Epithelial cell of esophagus (primary cell): ENCODE data around the gene SNU13.
"Not testable (repeated sequence)": the region's sequence is repeated elsewhere in the genome, so short reads cannot be mapped to it uniquely, and the experiment has no call there.

Experiments
- DNase-seq: peaks from one replicate; pipeline ENCODE4 v3.0.0; 2010; ENCODE audit warnings: low read depth
- H3K4me3 ChIP-seq: 2 replicates; pipeline ENCODE4 v1.5.1; 2011; ENCODE audit warnings: mild to moderate bottlenecking, low read length, control low read depth
- TF ChIP-seq, protein P1 (sequence below): IDR thresholded peaks from 2 replicates; pipeline ENCODE4 v1.5.1; 2011; ENCODE audit warnings: low read depth, mild to moderate bottlenecking, low read length, control low read depth, inconsistent platforms; ENCODE audit not compliant: insufficient read depth; ENCODE audit errors: missing control alignments

SNU13 gene

DNA sequence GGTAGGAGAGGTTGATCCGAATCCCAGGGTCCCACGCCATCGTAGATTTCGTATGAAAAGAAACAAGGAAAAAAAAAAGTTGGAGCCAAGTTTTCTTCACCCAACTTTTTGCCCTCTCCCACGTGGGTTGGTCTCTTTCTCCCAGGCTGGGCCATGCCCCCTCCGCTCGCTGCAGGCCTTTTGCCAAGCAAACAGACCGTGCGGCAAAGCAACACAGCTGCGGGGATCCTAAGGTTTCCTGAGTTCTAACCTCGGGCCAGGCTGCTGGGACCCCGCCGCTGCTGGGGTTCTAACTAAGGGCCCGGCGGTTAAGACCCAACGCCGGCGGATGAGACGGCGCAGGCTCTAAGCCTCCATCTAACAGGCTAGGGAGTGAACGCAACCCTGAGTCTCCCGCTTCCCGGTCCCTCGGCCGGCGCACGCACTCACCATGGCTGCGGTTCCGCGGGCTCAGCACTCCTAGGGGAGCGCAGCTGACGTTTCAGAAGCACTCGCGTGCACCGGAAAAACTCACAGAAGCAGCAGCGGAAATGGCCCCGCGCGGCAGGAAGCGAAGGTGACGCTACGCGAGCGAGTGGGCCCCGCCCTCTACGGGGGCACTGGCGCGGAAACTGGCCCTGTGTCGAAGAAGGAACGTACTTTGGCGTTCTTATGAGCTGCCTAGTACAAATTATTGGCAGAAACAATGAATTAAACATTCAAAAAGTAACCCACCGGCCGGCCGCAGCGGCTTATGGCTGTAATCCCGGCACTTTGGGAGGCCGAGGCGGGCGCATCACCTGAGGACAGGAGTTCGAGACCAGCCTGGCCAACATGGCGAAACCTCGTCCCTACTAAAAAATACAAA is at the start of gene SNU13:
Gene SNU13 (minus strand): TSS at position 503 of the 847 bp plus-strand sequence. CDS start 71 bp downstream, at position 432.
- H3K4me3 ChIP-seq, result peak within 1 kb of the TSS; percentile 82
- DNase-seq, result peak; percentile 94
- TF ChIP-seq, protein P1, sequence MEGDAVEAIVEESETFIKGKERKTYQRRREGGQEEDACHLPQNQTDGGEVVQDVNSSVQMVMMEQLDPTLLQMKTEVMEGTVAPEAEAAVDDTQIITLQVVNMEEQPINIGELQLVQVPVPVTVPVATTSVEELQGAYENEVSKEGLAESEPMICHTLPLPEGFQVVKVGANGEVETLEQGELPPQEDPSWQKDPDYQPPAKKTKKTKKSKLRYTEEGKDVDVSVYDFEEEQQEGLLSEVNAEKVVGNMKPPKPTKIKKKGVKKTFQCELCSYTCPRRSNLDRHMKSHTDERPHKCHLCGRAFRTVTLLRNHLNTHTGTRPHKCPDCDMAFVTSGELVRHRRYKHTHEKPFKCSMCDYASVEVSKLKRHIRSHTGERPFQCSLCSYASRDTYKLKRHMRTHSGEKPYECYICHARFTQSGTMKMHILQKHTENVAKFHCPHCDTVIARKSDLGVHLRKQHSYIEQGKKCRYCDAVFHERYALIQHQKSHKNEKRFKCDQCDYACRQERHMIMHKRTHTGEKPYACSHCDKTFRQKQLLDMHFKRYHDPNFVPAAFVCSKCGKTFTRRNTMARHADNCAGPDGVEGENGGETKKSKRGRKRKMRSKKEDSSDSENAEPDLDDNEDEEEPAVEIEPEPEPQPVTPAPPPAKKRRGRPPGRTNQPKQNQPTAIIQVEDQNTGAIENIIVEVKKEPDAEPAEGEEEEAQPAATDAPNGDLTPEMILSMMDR, result no peak

DNA sequence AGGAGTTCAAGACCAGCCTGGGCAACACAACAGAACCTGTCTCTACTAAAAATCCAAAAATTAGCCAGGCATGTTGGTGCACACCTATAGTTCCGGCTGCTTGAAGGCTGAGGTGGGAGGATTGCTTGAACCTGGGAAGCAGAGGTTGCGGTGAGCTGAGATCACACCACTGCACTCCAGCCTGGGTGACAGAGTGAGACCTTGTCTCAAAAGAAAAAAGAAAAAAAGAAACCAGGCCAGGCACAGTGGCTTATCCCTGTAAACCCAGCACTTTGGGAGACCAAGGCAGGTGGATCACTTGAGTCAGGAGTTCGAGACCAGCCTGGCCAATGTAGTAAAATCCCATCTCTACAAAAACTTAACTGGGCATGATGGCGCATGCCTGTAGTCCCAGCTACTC is 44.6 kb upstream of the SNU13 start:
- DNase-seq, H3K4me3 ChIP-seq: not testable (repeated sequence)

DNA sequence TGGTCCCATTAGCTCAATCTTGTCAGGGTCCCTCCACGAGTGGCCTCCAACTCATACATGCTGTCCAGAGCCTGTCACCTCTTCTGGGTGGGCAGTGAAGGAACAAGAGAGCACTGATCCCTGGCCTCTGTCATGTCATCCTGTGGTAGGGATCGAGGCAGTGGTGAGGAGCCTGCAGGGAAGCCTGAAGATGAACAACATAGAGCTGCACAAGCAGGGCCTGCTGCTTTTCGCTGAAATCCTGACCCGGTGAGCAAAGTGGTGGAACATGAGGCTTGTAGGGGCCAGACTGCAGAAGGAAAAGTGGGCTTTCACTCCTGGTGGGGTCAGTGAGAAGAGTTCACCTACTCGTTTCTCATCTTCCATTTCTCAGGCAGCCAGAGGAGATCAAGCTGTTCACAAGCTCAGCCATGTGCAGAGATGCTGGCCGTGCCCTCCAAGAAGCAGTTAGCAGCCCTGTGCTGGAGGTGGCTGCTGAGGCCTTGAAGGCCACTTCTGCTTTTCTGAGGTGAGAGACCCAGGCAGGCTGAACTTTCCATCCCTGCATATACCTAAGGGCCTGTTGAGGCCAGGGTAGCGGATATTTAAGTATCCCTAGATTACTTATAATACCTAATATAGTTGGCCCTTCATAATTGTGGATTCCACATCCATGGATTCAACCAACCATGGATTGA is 43.6 kb upstream of the SNU13 start:
- TF ChIP-seq, protein P1, result no peak
- DNase-seq, result no peak
- H3K4me3 ChIP-seq, result no peak overlapping the region

DNA sequence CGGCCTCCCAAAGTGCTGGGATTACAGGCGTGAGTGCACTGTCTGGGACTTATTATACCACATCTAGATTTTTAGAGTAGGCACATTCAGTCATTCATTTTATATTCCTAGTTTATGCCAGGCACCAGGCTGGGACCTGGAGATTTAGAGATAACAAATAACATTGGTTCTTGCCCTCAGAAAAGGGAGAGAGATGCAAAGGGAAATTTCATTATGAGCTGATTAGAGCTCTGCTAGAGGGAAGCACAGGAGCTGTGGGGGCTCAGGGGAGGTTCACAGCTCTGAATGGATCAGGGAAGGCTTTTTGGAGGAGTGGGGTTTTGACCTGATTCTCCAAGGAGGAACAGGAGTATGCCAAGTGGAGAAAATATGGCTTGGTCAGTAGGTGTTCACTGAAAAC is 42.9 kb upstream of the SNU13 start:
- no peak for DNase-seq
- TF ChIP-seq, protein P1, result no peak
- no peak overlapping the region for H3K4me3 ChIP-seq

DNA sequence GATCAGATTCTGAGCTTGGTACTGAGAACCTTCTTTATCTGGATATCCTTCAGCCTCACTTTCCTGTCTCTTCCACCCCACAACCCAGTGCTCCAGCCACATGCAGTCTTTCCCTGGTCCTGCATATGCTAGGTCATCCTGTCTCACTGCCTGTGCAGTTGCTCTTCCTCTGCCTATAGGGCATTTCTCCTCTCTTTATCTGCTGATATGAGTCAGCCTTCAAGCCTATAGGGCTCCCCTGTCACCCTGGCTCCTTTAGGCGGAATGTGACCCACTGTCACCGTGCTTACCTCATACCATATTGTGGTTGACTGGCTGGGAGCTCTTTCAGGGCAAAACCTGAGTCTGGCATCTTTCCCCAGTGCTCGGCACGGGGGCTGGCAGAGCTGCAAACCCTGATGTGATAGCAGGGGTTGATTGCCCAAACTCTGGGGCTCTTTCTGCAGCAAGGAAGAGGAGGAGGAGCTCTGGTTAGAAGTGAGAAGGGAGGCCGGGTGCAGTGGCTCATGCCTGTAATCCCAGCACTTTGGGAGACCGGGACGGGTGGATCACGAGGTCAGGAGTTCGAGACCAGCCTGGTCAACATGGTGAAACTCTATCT is 36.9 kb upstream of the SNU13 start:
- TF ChIP-seq, protein P1, result no peak
- DNase-seq, result peak; percentile 15
- H3K4me3 ChIP-seq, result no peak overlapping the region

DNA sequence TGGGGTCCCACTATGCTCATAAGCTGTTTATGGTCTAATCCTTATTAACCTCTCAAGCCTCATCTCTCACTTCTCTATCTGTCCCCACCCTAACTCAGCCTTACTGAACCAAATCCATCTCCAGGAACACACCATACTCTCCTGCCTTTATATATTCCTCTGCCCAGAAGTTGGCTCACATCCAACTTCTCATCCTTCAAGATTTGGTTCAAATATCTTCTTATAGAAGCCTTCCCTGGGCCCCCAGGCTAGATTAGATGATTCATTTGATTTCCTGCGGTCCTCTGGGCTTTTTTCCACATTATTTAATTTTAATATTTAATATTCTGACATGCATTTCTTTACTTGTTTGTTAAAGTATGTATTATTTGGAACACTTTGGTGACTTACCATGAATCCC is 33.8 kb upstream of the SNU13 start:
- no peak for DNase-seq
- no peak overlapping the region for H3K4me3 ChIP-seq
- TF ChIP-seq, protein P1, result no peak

DNA sequence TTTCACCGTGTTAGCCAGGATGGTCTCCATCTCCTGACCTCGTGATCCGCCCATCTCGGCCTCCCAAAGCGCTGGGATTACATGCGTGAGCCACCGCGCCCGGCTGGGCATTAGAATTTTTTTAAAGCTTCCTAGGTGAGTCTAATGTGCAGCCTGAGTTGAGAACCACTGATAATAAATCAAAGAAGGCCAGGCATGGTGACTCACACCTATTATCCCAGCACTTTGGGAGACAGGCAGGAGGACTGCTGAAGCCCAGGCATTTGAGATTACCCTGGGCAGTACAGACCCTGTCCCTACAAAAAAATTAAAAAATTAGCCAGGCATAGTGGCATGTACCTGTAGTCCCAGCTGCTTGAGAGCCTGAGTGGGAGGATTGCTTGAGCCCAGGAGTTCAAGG is 24.3 kb upstream of the SNU13 start:
- H3K4me3 ChIP-seq, result no peak overlapping the region
- TF ChIP-seq, protein P1, result no peak
- DNase-seq, result no peak
